GM21515 (cell line): Measurements from ENCODE around the gene DST.
A peak's percentile ranks its signal among the peaks of the same experiment; 100 is the strongest.

Source experiments
- ATAC-seq: cut with Tn5 transposase; IDR thresholded peaks from one replicate; pipeline ENCODE4 v1.9.1; 2021; ENCODE audit not compliant: unreplicated experiment

DST gene

DNA sequence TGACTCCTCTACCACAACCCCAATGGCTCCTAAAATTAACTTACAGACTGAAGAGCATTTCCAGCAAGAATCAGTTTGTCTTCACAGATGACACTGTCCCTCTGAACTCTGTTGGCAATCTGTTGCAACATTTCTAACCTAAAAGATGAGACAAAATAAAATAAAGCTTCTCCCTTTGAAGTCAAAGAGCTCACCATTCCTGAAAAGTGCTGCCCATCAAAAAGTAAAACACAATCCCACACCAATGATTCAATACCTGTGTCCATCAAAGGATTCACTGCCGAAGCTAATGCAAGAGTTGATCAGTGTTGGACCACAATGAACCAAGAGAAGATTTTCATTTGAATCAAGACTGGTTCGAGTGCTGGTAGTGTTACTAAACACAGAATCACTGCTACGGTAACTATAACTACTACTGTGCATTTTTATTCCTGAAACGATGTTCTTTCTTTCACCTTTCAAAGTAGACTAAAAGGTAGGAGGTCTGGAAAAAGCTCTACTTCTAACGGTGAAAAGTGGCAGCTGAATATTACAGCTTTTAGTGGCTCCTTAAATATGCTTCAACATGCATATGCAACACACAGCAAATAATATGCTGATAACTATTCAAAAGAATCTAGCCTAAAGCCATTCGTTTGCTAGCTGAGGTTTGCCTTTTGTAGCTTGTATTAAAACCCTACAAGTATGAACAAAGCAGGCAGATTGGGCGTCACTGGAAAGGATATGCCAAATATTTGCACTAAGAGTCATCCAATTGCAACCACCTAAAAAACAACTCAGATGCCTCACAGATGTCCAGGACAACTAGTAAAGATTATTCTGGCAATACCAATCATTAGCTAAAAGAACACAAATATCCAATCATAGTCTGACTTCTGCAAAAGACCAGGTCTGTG is at the start of gene DST:
Gene DST, minus strand, starts transcription at position 524 of the 896 bp plus-strand sequence.
- no peak for ATAC-seq

DNA sequence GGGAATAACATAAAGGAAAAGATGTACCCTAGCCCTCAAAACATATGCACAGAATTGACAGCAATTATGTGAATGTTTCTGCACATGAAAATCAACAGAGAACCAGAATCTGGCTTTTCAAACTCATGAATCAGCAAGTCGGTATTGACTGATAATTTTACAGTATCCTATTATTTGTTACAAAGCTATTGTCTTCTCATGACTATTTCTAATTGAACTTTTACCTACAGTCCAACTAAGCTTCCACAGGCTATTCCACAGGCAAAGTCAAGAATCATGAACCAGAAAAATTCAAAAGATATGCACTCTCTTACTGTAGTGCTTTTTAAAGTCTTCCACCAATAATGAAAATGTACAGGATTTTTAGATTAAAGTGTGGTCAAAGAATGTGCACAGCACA is 49.1 kb upstream of the DST start:
- ATAC-seq = no peak

DNA sequence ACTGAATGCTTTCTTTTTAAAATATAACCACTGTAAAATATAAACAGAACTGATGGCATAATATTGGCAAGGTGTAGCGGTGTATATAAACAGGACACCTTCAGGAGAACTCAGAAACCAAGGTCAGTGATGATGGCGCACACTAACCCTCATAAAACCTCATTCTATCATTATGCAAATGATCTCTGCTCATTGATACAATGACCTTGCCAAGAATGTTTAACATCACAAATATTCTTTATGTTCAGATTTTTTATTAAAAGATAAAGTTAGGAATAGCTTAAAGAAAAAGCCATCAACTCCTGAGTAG is 48.6 kb upstream of the DST start:
- no peak for ATAC-seq

DNA sequence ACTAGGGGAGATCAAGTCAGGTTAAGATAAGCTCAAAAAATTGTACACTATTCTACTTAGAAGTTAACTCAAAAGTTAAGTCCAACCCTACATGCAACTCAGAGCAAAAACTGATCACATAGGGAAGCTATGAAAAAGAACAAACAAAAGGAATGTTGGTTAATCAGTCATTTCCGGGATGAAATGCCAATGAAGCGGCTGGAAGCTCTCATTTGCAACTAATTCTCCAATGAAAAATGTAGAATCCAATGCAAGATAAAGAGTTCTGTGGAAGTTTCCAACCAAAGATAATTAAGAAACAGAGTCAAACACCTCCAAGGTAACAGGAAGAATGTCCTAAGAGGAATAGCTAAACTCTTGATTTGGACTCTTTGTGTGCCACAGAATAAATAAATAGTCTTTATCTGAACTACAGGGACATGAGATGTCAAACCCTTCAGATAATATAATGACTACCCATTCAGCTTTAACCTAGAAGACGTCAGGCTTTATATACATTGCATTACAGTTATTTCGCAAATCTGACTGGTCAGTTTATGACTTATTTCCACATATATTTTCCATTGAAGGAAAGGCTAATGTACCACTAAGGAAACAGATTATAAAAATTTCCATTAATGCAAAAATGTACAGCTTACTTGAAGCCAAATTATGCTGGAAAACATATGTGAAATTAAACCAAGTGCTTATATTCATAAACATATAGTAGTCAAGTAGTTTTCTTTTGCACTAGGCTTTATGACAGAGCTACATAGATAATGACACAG is 48.0 kb upstream of the DST start:
- ATAC-seq = no peak

DNA sequence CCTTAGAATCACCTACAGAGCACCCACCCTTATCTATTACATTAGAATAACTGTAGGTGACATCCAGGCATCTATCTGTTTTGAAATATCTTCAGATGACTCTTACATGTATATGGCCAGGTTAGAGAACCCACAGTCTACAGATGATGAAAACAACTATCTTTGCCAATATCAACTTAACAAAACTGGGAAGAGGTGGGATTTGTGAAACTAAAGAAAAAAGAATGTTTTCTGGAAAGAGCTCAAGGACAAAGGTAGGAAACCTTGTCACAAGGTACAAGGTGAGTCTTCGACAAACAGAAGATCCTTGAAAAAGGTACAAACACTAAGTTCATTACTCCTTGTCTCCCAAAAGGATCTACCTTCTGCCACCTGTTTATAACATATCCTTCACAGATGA is 47.0 kb upstream of the DST start:
- peak; percentile 18 for ATAC-seq

DNA sequence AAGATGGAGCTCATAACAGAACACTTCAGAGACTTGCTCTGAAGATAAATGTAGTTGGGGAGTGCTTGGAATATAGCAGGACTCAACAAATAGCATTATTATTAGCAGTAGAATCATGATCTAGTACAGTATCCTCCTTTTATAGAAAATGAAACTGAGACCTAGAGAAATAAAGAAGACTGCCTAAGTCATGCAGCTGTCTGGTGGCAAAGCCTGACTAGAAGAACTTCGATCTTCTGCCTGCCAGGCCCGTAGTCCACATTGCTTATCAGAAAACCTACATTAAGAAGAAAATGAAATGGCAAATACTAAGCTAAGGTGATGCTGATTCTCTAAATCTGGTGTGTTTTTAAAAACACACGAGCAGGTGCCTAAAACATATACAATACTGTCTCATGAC is 46.4 kb upstream of the DST start:
- ATAC-seq = peak; percentile 90

DNA sequence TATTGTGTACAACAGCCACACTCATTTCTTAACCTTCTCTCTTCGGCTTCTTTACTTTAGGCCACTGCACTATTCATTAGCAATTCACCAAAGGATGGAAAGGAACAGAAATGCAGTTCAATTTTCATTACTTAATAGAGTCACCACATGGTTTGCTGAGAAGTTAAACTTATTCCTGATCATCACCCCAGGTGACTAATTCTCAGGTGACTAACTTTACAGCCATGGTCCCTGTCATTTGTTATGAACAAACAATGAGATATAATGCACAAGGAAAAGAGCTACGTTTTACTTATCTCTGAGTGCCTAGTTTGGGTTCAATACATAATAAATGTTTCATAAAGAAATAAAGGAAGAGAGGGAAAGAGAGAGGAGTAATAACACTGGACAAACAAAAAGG is 45.8 kb upstream of the DST start:
- no peak for ATAC-seq

DNA sequence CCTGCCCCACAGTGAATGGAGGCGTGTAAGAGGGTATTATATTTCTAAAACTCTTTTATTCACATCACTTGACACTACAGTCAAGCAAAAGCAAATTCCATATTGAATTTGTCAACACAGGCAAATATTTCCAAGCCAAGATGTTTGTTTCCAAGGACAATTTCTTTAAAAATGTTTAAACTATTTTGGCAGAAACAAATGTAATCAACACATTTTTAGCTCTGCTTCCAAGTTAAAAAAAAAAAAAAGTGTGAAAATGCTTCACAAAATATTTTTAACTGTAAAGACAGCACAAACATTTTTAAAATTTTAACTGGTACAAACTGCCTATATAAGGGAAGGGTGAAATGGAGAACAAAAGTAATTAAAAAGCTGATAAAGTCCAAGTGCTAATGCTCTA is 44.9 kb upstream of the DST start:
- no peak for ATAC-seq

DNA sequence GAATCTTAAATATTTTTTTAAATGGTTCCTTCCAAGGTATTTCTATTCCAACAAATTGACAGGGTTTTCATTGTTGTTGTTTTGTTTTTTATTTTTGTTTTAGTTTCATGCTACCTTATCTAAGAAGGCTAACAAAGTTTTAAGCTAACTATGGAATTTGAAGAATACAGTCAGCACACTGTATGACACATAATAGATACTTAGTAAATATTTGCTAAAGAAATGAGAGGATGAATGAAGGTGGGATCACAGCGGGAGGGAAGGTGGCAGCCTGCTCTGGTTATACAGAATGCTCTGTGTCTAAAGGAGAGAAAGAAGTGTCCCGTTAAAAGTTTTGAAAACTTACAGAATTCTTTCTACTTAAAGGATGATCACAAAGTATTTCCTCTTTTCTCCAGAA is 43.7 kb upstream of the DST start:
- no peak for ATAC-seq

DNA sequence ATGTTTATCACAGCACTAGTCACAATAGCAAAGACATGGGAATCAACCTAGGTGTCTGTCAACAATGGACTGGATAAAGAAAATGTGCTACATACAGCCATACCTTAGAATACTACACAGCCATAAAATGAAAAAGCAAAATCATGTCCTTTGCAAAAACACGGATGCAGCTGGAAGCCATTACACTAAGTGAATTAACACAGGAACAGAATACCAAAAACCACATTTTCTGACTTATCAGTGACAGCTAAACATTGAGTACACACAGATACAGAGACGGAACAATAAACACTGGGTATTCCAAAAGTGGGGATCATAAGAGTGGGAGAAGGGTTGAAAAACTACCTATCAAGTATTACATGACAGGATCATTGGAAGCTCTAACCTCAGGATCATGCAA is 43.3 kb upstream of the DST start:
- no peak for ATAC-seq

DNA sequence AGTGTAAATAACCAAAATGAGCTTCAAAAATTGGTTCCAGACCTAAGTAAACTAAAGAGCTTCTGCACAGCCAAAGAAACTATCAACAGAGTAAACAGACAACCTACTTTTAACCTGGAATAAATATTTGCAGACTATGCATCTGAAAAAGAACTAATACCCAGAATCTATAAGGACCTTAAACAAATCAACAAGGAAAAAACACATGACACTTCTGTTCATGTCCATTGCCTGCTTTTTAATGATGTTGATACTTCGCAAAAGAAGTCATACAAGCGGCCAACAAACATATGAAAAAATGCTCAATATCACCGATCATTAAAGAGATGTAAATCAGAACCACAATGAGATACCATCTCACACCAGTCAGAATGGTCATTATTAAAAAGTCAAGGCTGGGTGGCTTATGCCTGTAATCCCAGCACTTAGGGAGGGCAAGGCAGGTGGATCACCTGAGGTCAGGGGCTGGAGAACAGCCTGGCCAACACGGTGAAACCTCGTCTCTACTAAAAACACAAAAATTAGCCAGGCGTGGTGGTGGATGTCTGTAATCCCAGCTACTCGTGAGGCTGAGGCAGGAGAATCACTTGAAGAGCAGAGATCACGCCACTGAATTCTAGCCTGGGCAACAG is 42.5 kb upstream of the DST start:
- ATAC-seq = no peak

DNA sequence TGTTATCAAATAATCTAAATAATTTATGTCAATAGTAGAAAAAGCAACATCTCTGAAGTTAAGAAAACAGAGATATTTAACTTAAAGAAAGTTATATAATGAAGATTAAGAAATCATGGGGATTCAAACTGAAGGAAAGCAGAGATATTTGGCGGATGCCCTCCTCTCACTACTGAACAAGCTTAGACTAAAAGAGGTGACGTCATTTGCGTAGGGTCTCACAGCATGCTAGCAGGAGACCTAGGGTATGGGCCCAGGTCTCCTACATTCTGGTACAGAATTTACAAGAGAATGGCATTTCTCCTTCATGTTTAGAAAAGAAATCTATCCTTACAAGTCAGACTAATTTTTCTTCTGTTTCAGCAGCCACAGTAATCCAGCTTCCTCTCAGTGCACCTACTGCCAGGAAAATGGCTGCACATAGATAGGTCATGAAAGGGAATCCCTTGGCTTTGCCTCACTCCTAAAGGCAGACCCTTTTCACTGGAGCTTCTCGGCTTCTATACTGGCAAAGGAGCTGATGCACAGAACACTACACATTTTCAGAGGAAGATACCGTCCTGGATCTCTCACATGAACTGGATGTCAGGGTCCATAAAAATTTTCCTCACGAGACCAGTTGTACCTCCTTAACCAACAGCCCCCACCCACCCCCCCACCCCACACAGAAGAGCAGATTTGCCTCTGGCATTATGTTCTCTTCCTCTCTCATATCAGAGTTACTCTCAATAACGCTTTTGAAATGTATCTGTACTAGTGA is 41.8 kb upstream of the DST start:
- no peak for ATAC-seq

DNA sequence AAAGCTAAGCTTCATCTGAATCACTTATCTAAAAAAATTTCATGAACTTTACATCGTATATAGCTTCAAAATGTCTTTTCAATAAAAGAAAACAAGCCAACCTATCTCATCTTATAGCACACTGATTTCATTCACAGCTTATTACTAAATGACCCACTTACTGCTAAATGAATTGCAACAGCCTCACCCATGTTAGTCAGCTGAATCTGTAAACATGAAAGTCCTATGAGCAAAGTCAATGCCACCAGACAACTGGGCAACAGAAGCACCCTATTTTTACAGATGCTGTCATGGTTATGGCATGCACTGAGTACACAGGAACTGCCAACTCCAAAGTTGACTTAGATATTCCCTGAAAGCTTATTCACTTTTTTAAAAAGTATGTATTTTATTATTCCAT is 41.2 kb upstream of the DST start:
- no peak for ATAC-seq

DNA sequence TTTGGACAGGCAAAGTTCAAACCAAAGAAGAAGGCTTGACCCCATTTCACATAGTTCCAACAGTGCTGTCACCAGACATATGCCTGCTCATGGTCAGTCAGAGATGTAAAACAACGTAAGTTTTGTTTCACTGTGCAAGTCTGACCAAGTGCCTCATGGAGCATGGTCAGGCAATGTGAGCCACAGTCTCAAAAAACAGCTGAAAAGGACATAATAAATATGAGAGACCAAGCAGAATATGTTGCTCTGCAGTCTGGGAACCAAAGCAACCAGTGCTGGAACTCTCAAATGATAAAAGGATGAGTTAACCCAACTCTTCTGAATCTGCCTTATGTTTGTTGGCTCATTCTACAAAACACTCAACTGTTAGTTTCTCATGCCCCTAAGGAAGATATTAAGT is 39.9 kb upstream of the DST start:
- no peak for ATAC-seq

DNA sequence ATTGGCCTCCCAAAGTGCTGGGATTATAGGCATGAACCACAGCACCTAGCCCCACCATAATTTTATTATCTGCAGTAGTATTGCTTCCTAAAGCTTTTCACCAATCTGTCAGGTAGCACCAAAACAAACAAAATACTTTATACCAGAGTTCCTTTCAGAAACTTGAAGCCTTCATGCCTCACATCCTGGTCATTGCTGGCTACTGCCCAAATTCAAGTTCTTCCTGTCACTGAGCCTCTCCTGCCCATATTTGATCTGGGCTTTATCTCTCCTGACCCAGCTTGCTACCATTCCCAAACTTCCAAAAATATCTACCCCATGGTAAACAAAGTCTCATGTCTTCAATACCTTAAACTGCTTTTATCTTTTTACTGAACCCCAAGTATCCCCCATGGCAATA is 34.9 kb upstream of the DST start:
- no peak for ATAC-seq

DNA sequence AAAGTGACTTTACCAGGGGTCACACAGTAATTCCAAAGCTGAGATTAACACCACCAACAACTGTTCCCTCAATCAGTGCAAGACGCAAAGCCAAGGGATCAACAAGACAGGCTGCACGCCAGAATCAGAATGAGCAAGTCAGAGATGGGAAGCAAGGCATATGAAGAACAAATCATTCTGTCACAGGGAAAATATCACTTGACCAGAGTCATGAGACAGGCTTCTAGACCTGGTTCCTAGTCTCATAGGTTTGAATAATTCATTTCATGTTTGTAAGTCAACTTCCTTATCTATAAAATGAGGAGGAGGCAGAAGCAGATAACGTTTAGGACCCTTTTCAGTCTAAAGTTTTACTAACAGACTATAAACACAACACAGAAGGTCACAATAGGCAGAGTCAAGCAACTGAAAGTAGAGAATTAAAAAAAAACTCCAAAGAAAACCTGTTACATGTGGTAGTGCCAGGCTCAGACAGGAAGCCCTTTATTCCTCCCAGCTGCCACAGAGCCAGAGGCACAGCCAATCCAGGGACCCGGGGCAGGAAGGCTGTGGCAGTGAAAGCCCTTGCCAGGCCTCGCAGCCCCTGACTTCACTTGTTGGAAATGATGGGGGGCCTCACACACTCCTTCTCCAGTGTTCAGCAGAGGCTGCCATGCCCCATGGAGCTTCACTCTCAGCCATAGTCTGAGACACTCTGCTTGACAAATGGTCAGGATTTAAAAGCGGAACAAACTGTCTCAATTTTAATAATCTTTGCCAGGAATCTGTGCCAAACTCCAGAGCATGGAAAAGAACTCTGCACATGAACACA is 29.2 kb upstream of the DST start:
- ATAC-seq = no peak

DNA sequence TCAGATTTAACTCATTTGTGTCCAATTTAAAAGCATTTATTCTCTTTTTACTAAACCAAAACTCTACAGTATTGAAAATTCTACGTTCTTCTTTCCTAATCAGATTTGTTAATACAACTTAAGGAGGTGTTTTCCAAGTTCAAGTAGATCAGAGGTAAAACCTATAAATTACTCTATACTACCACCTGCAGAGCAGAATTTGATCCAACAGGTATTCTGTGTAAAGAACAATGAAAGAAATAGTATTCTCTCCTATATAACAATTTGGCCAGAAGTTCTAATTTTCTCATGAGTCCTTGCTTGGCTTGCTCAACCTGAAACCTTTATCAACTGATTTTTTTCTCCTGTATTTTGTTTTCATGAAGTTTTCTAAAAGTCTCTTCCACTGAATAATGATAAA is 28.5 kb upstream of the DST start:
- ATAC-seq = no peak

DNA sequence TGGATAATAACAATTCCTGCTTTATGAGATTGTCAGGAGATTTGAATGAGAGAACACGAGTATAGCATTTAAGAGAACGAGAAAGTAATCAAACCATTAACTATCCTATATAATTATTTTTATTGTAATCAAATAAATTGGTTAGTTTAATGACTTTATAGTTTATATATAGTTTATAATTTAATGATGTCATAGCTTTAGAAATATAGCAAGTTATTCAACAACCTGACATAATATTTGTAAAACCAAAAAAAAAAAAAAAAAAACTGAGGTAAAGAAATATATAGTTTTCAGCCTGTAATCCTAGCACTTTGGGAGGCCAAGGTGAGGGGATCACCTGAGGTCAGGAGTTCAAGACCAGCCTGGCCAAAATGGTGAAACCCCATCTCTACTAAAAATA is 26.4 kb upstream of the DST start:
- no peak for ATAC-seq

DNA sequence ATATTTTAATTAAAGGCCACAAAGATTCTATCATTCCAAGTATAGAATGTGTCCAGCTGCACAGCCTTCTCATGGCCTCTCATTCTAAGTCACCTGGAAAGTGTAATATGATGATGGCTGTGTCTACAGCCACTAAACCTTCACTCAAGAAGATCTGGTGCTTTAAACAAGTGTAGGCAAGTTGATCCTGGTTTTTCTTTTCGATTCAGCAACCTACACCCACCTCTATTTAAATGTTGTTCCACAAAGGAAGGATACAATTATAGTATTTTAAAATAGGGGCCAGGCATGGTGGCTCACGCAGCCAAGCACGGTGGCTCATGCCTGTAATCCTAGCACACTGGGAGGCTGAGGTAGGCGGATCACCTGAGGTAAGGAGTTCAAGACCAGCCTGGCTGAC is 25.5 kb upstream of the DST start:
- ATAC-seq = no peak

DNA sequence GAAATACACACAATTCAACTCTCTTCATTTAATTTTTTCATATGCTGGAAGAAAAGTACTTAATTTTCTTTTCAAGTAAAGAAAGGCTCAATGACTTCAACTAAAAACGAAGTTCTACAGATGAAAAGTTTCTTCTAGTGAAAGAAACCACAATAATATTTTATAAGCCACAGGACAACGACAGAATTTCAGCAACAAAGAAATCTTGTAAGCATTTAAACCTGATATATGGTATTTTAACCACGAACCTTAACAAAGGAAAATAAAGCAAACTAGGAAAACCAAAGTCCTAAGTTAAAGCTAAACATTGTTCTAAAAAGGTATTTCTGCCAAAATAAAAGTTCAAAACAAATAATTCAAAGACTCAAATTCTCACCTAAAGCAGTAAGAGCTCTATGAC is 24.6 kb upstream of the DST start:
- no peak for ATAC-seq

DNA sequence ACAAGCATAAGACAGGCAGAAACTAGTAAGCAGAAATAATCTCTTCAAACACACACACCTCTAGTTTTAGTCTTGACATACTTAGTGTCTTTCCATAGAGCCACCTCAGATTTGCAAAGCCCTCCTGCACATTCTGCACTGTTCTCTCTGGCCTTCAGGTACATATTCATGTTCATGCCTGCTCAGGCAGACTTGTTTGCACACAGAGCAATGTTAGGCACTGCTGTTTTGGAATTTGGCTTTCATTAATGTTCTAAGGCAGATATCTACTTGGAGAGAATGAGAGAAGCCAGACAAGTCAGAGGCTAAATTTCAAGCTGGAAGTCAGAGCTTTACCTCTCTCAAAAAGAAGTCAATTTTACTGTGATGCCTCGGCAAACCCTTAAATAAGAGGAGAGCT is 21.3 kb upstream of the DST start:
- ATAC-seq = no peak
